ENCODE results near the gene NINJ2. TPM values are rescaled to one million over a fixed set of nuclear protein-coding genes. Genes with fewer than 3 reads are reported as not detected.

NINJ2 gene
- total and polyA plus RNA-seq, 3 donors from 2014 or later, result 9.2 to 17.3 (median 11.2) TPM

DNA sequence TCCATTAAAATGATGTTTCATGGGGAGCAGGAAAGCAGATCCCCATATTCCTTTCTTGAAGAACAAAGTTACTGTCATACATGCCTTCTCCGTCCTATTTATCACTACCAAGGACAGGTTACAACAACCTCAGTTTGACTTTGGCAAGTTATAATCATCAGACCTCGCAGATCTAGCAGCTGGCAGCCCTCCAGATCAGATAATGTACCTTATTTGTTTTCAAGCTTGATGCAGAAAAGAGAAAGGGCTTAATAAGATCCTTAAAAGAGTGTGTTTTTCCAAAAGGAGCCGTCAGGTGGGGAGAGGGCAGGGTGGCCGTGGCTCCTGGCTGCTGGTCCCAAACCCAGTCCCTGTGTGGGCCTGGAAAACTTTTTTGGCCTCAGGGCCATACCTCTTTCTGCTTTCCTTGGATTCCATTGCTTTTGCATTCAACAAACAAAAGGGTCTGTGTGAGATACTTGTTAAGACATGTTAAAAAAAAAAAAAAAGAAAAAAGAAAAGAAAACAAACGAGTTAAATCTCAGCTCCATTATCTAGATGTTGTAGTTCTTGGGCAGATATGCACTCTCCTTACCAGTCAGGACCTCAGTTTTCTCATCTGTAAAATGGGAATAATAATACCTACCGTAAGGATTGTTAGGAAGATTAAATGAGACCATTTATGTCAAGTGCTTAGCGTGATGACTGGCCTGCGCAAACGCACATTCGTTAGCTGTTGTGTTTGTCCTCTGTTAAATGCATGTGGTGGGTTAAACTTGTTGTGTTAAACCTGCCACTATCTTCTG is 138.9 kb downstream of the NINJ2 start:
- H3K27me3 ChIP-seq, result no peaks in the 10 kb centered on the region
- no peak for DNase-seq
- TF ChIP-seq, protein P1, sequence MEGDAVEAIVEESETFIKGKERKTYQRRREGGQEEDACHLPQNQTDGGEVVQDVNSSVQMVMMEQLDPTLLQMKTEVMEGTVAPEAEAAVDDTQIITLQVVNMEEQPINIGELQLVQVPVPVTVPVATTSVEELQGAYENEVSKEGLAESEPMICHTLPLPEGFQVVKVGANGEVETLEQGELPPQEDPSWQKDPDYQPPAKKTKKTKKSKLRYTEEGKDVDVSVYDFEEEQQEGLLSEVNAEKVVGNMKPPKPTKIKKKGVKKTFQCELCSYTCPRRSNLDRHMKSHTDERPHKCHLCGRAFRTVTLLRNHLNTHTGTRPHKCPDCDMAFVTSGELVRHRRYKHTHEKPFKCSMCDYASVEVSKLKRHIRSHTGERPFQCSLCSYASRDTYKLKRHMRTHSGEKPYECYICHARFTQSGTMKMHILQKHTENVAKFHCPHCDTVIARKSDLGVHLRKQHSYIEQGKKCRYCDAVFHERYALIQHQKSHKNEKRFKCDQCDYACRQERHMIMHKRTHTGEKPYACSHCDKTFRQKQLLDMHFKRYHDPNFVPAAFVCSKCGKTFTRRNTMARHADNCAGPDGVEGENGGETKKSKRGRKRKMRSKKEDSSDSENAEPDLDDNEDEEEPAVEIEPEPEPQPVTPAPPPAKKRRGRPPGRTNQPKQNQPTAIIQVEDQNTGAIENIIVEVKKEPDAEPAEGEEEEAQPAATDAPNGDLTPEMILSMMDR (IDR thresholded peaks at IDR 0.05), result no peak
- TF ChIP-seq POLR2A (IDR thresholded peaks at IDR 0.05), result no peak
- no peaks in the 10 kb centered on the region for H3K9me3 ChIP-seq
- no peak overlapping the region for H3K27ac ChIP-seq
- WGBS, 2 donors, result 77 to 78% methylated on average over 10 of the region's 10 CpGs
- H3K4me3 ChIP-seq, result no peak overlapping the region
- intact Hi-C loops (cut with DNase I; ENCODE audit: low total_unique reads), result no loop called here
- no peaks in the 10 kb centered on the region for H3K36me3 ChIP-seq (ENCODE audit: low read depth, missing control alignments)
- H3K4me1 ChIP-seq, result no peaks in the 10 kb centered on the region

DNA sequence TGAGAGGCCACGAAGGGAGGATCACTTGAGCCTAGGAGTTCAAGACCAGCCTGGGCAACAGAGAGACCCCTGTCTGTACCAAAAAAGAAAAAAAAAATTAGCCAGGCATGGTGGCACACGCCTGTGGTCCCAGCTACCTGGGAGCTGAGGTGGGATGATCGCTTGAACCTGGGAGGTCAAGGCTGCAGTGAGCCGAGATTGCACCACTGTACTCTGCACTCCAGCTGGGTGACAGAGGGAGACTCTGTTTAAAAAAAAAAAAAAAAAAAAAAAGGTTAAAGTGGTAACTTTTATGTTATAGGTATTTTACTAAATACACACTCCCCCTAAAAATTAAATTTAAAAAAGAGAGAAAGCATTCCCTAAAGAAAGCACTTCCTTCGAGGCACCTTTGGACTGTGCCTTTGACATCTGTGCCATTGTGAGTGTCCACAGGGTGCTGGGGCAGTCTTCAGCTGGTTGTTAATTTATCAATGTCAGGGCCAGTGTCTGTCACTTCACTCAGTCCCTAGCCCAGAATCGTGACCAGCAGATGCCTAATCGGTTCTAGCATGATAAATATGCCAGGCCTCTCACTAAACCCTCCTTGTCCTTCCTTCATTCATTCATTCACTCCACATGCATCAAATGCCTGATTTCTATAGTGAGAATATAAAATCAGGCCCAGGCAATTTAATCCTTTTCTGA is 140.4 kb downstream of the NINJ2 start:
- intact Hi-C loops (cut with DNase I; ENCODE audit: low total_unique reads), result no loop called here
- Histone ChIP-seq H3K4me1 (no peaks in the 10 kb centered on the region), H3K27ac (no peak overlapping the region), H3K27me3 (no peaks in the 10 kb centered on the region), H3K9me3 (no peaks in the 10 kb centered on the region), H3K36me3 (ENCODE audit: low read depth, missing control alignments) (no peaks in the 10 kb centered on the region), H3K4me3 (no peak overlapping the region)
- TF ChIP-seq, protein P1 (IDR thresholded peaks at IDR 0.05), result no peak
- no peak for TF ChIP-seq POLR2A (IDR thresholded peaks at IDR 0.05)
- WGBS, 2 donors, result 78 to 81% methylated on average over 7 of the region's 7 CpGs
- no peak for DNase-seq

DNA sequence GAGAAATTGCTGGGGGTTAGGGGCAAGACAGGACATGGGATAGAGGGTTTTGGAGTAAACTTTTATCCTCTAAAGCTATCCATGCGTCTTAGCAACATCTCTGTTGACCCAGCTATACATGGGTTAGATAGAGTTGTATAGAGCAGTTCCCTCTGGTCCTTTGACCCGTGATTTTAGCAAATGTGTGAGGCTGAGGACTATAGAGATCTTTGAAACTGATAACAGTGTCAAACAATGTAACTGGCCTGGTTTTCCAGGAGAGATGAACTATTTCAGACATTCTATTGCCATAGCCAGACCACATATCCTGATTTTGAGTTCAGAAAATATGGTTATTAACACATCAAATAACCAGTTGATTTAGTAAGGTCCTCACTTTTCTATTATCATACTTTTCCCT is 143.1 kb downstream of the NINJ2 start:
- WGBS, 2 donors, result 77 to 85% methylated on average over 2 of the region's 2 CpGs
- no peak overlapping the region for H3K27ac ChIP-seq
- H3K27me3 ChIP-seq, result no peaks in the 10 kb centered on the region
- H3K9me3 ChIP-seq, result no peaks in the 10 kb centered on the region
- H3K4me1 ChIP-seq, result no peaks in the 10 kb centered on the region
- DNase-seq, result no peak
- no peak overlapping the region for H3K4me3 ChIP-seq
- intact Hi-C loops (cut with DNase I; ENCODE audit: low total_unique reads), result no loop called here
- TF ChIP-seq, protein P1 (IDR thresholded peaks at IDR 0.05), result no peak
- TF ChIP-seq POLR2A (IDR thresholded peaks at IDR 0.05), result no peak
- H3K36me3 ChIP-seq (ENCODE audit: low read depth, missing control alignments), result no peaks in the 10 kb centered on the region

DNA sequence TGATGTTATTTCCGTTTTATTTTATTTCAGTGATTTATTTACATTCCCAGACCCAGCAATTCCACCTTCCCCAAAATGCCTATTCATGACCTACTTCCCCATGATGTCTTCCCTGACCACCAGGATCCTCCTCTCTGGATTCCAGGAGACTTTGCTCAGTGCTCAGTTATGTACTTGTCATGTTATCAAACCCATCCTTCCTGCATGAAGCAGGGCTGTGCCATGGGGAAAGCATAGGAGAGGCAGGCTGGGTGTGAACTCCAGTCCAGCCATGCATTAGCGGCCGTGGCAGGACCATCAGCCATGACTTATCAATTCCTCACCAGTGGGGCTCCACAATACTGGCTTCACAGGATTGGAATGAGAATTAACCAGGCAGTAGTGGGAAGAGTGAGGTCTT is 145.7 kb downstream of the NINJ2 start:
- Histone ChIP-seq H3K4me1 (no peaks in the 10 kb centered on the region), H3K36me3 (ENCODE audit: low read depth, missing control alignments) (no peaks in the 10 kb centered on the region), H3K27ac (no peak overlapping the region), H3K9me3 (no peaks in the 10 kb centered on the region), H3K4me3 (no peak overlapping the region), H3K27me3 (no peaks in the 10 kb centered on the region)
- DNase-seq, result no peak
- TF ChIP-seq POLR2A (IDR thresholded peaks at IDR 0.05), result no peak
- TF ChIP-seq, protein P1 (IDR thresholded peaks at IDR 0.05), result no peak
- WGBS, 2 donors, result 80 to 86% methylated on average over 3 of the region's 3 CpGs
- intact Hi-C loops (cut with DNase I; ENCODE audit: low total_unique reads), result no loop called here

Small RNAs within 50 kb of the gene (small RNA-seq; reads per million reads assigned to genes)
- 0 to 0.09 reads per million in 2 donors for gene RNU7-103P

Other genes starting within 250 kb of the NINJ2 start
- gene B4GALNT3, start 203.5 kb downstream of the NINJ2 start, total RNA-seq, result 10 to 100 TPM; 16.7 to 24.3 TPM
- 34.6 TPM for gene B4GALNT3, start 203.5 kb downstream of the NINJ2 start, polyA plus RNA-seq (ENCODE audit: insufficient read depth, low read depth, low replicate concordance)
- 100 to 1,000 TPM; 259 to 276 TPM for gene WNK1, start 89.1 kb upstream of the NINJ2 start, total RNA-seq
- gene WNK1, start 89.1 kb upstream of the NINJ2 start, polyA plus RNA-seq (ENCODE audit: insufficient read depth, low read depth, low replicate concordance), result 152 TPM